Panc1 (cell line): Measurements from ENCODE around the gene HHAT. TPM values are rescaled to one million over a fixed set of nuclear protein-coding genes. Genes with fewer than 3 reads are reported as not detected.

Source experiments
- ATAC-seq: fragments of 200-7000 bp; cut with Tn5 transposase; 2 replicates; pipeline ENCODE4 v1.9.1; 2020; ENCODE audit warnings: mild to moderate bottlenecking, moderate library complexity
- BruUV-seq: library from RNA; stranded (reverse); fragments of 400-500 nt; replicated peaks from 2 replicates; lab custom pipeline; 2021; lab: Mats Ljungman, UMichigan
- CTCF ChIA-PET: fragments of 300-600 bp; sonication (Branson Sonifier 250); formaldehyde crosslinking; loops from one replicate; lab custom pipeline; 2022; ENCODE audit warnings: antibody characterized with exemption; lab: Charles Lee
- POLR2A ChIA-PET: fragments of 300-600 bp; sonication (Branson Sonifier 250); formaldehyde crosslinking; loops from one replicate; lab custom pipeline; 2022; ENCODE audit warnings: antibody characterized with exemption; lab: Charles Lee
- DNase-seq: peaks from one replicate; pipeline ENCODE4 v3.0.0-alpha.2; 2010; ENCODE audit warnings: low read depth, low spot score
- H3K27ac ChIP-seq: 2 replicates; pipeline ENCODE4 v1.5.1; 2011; ENCODE audit warnings: mild to moderate bottlenecking, low read length, inconsistent platforms
- H3K27me3 ChIP-seq: fragments of 200-500 bp; sonication (Bioruptor generic); 2 replicates; pipeline ENCODE4 v1.6.0; 2014; ENCODE audit warnings: low read length, inconsistent platforms; ENCODE audit not compliant: control insufficient read depth, insufficient read depth
- H3K36me3 ChIP-seq: fragments of 200-500 bp; sonication (Bioruptor generic); 2 replicates; pipeline ENCODE4 v1.5.1; 2014; ENCODE audit warnings: inconsistent platforms, mild to moderate bottlenecking, low read length, moderate library complexity; ENCODE audit not compliant: control insufficient read depth, insufficient read depth
- H3K4me1 ChIP-seq: 2 replicates; pipeline ENCODE4 v1.5.1; 2011; ENCODE audit warnings: inconsistent platforms, mild to moderate bottlenecking, low read length, moderate library complexity; ENCODE audit not compliant: control insufficient read depth, insufficient read depth
- H3K4me3 ChIP-seq, 2 experiments: 2 replicates each; pipeline ENCODE4 v1.5.1; 2011 to 2012; ENCODE audit warnings: low read depth in 2 of 2, low read length in 2 of 2, mild to moderate bottlenecking in 2 of 2, inconsistent platforms in 1 of 2, moderate library complexity in 1 of 2
- H3K9me3 ChIP-seq: fragments of 200-500 bp; sonication (Bioruptor generic); 2 replicates; pipeline ENCODE4 v1.5.1; 2014; ENCODE audit warnings: low read depth, mild to moderate bottlenecking, inconsistent platforms, low read length, moderate library complexity; ENCODE audit not compliant: control insufficient read depth, insufficient read depth
- POLR2AphosphoS5 ChIP-seq: IDR thresholded peaks from 2 replicates; pipeline ENCODE4 v1.6.1; 2012; ENCODE audit warnings: mild to moderate bottlenecking, low read depth, low read length, moderate library complexity
- SIN3A ChIP-seq: IDR thresholded peaks from 2 replicates; pipeline ENCODE4 v1.6.1; 2012; ENCODE audit warnings: low read depth, mild to moderate bottlenecking, low read length, moderate library complexity, borderline replicate concordance; ENCODE audit not compliant: insufficient read depth
- TCF7L2 ChIP-seq: IDR thresholded peaks from 2 replicates; pipeline ENCODE4 v1.6.1; 2011; ENCODE audit warnings: mild to moderate bottlenecking, low read depth, low read length, inconsistent platforms
- in situ Hi-C: cut with HindIII; loops from 2 replicates; pipeline ENCODE4 v1.10.0; 2016; ENCODE audit warnings: low sequenced_read_pairs, low pct_unique_long_range_greater_than_20kb
- intact Hi-C: fragments of 100-400 bp; cut with micrococcal nuclease; formaldehyde crosslinking; loops from one replicate; pipeline ENCODE4 v1.10.0; 2022; ENCODE audit not compliant: unreplicated experiment
- total RNA-seq: library from RNA; stranded (reverse); gene quantifications from one replicate; pipeline ENCODE4 v1.2.1, GENCODE V29; 2021; ENCODE audit not compliant: unreplicated experiment
- TF ChIP-seq, protein P1 (sequence below), 2 experiments: IDR thresholded peaks; 2 replicates each; pipeline ENCODE4 v1.6.1; 2011 to 2012; ENCODE audit warnings: low read depth in 2 of 2, control low read depth in 1 of 2, low read length in 1 of 2, mild to moderate bottlenecking in 1 of 2, moderate library complexity in 1 of 2; ENCODE audit not compliant: insufficient read depth in 1 of 2
- TF ChIP-seq, protein P2 (sequence below): fragments of 450-650 bp; IDR thresholded peaks from 2 replicates; pipeline ENCODE4 v1.5.1; 2017; ENCODE audit warnings: mild to moderate bottlenecking

The HHAT gene
- total RNA-seq, 1 experiment from 2014 or later = 2.3 TPM

GRCh38 chr1:210687582-210688279 lies 359.0 kb downstream of the HHAT start:
- BruUV-seq = no TSS peak
- H3K9me3 ChIP-seq = no peaks in the 10 kb centered on the region

GRCh38 chr1:210688512-210689234 lies 360.0 kb downstream of the HHAT start:
- no peak for TF ChIP-seq TCF7L2
- TF ChIP-seq, protein P1, sequence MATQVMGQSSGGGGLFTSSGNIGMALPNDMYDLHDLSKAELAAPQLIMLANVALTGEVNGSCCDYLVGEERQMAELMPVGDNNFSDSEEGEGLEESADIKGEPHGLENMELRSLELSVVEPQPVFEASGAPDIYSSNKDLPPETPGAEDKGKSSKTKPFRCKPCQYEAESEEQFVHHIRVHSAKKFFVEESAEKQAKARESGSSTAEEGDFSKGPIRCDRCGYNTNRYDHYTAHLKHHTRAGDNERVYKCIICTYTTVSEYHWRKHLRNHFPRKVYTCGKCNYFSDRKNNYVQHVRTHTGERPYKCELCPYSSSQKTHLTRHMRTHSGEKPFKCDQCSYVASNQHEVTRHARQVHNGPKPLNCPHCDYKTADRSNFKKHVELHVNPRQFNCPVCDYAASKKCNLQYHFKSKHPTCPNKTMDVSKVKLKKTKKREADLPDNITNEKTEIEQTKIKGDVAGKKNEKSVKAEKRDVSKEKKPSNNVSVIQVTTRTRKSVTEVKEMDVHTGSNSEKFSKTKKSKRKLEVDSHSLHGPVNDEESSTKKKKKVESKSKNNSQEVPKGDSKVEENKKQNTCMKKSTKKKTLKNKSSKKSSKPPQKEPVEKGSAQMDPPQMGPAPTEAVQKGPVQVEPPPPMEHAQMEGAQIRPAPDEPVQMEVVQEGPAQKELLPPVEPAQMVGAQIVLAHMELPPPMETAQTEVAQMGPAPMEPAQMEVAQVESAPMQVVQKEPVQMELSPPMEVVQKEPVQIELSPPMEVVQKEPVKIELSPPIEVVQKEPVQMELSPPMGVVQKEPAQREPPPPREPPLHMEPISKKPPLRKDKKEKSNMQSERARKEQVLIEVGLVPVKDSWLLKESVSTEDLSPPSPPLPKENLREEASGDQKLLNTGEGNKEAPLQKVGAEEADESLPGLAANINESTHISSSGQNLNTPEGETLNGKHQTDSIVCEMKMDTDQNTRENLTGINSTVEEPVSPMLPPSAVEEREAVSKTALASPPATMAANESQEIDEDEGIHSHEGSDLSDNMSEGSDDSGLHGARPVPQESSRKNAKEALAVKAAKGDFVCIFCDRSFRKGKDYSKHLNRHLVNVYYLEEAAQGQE (IDR thresholded peaks at IDR 0.05; ENCODE audit: insufficient read depth in 1 of 2, low read depth in 2 of 2, low read length in 1 of 2) = no peak
- no peak for TF ChIP-seq SIN3A
- TF ChIP-seq POLR2AphosphoS5 = no peak
- TF ChIP-seq, protein P2, sequence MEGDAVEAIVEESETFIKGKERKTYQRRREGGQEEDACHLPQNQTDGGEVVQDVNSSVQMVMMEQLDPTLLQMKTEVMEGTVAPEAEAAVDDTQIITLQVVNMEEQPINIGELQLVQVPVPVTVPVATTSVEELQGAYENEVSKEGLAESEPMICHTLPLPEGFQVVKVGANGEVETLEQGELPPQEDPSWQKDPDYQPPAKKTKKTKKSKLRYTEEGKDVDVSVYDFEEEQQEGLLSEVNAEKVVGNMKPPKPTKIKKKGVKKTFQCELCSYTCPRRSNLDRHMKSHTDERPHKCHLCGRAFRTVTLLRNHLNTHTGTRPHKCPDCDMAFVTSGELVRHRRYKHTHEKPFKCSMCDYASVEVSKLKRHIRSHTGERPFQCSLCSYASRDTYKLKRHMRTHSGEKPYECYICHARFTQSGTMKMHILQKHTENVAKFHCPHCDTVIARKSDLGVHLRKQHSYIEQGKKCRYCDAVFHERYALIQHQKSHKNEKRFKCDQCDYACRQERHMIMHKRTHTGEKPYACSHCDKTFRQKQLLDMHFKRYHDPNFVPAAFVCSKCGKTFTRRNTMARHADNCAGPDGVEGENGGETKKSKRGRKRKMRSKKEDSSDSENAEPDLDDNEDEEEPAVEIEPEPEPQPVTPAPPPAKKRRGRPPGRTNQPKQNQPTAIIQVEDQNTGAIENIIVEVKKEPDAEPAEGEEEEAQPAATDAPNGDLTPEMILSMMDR = no peak
- ChIA-PET CTCF (no interaction called here), POLR2A (no interaction called here)
- H3K4me3 ChIP-seq = no peak overlapping the region
- BruUV-seq = no TSS peak
- H3K4me1 ChIP-seq = no peaks in the 10 kb centered on the region
- in situ Hi-C loops = no loop called here
- H3K36me3 ChIP-seq = no peaks in the 10 kb centered on the region
- ATAC-seq (no peak), DNase-seq (no peak)
- H3K27ac ChIP-seq = no peak overlapping the region
- H3K9me3 ChIP-seq = no peaks in the 10 kb centered on the region
- intact Hi-C loops = no loop called here
- H3K27me3 ChIP-seq = no peaks in the 10 kb centered on the region

More at GRCh38 chr1:210687582-210688279, 359.0 kb downstream of the HHAT start:
- intact Hi-C loops = no loop called here
- ChIA-PET CTCF (no interaction called here), POLR2A (no interaction called here)
- no peaks in the 10 kb centered on the region for H3K36me3 ChIP-seq
- H3K4me1 ChIP-seq = no peaks in the 10 kb centered on the region
- ATAC-seq (no peak), DNase-seq (no peak)
- no peak overlapping the region for H3K4me3 ChIP-seq
- no peak overlapping the region for H3K27ac ChIP-seq
- no peak for TF ChIP-seq TCF7L2
- TF ChIP-seq, protein P1 (IDR thresholded peaks at IDR 0.05; ENCODE audit: insufficient read depth in 1 of 2, low read depth in 2 of 2, low read length in 1 of 2) = no peak
- TF ChIP-seq SIN3A = no peak
- TF ChIP-seq, protein P2 = no peak
- TF ChIP-seq POLR2AphosphoS5 = no peak
- H3K27me3 ChIP-seq = no peaks in the 10 kb centered on the region
- in situ Hi-C loops = no loop called here
